Measurements from ENCODE around the gene PRSS53. TPM values are rescaled to one million over a fixed set of nuclear protein-coding genes. Genes with fewer than 3 reads are reported as not detected.

Gene PRSS53
- total RNA-seq, 4 donors from 2014 or later: 0.93 to 1.9 (median 1.6) TPM

- no peak for TF ChIP-seq POLR2A (IDR thresholded peaks at IDR 0.05)
- TF ChIP-seq, protein P1, sequence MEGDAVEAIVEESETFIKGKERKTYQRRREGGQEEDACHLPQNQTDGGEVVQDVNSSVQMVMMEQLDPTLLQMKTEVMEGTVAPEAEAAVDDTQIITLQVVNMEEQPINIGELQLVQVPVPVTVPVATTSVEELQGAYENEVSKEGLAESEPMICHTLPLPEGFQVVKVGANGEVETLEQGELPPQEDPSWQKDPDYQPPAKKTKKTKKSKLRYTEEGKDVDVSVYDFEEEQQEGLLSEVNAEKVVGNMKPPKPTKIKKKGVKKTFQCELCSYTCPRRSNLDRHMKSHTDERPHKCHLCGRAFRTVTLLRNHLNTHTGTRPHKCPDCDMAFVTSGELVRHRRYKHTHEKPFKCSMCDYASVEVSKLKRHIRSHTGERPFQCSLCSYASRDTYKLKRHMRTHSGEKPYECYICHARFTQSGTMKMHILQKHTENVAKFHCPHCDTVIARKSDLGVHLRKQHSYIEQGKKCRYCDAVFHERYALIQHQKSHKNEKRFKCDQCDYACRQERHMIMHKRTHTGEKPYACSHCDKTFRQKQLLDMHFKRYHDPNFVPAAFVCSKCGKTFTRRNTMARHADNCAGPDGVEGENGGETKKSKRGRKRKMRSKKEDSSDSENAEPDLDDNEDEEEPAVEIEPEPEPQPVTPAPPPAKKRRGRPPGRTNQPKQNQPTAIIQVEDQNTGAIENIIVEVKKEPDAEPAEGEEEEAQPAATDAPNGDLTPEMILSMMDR (IDR thresholded peaks at IDR 0.05): no peak
- Histone ChIP-seq H3K9me3 (no peaks in the 10 kb centered on the region), H3K4me1 (no peaks in the 10 kb centered on the region), H3K36me3 (peaks cover 23 to 34% of the 10 kb centered on the region in 2 donors), H3K27me3 (no peaks in the 10 kb centered on the region), H3K4me3 (replicated peaks in 1 of 3) (no peak overlapping the region), H3K27ac (no peak overlapping the region)
- 92 to 100% methylated on average over 1 of the region's 1 CpG for WGBS, 2 donors
- intact Hi-C loops (cut with DNase I): no loop called here
- DNase-seq: no peak
Measured at GRCh38 chr16:31043352-31043751, 45.4 kb downstream of the PRSS53 start.

- WGBS, 2 donors: 91 to 97% methylated on average over 8 to 9 of the region's 10 CpGs
- Histone ChIP-seq H3K4me3 (replicated peaks in 1 of 3) (no peak overlapping the region), H3K27ac (no peak overlapping the region), H3K4me1 (no peaks in the 10 kb centered on the region), H3K27me3 (no peaks in the 10 kb centered on the region), H3K9me3 (no peaks in the 10 kb centered on the region), H3K36me3 (peaks cover 28 to 39% of the 10 kb centered on the region in 2 donors)
- no peak for DNase-seq
- intact Hi-C loops (cut with DNase I): no loop called here
- TF ChIP-seq, protein P1 (IDR thresholded peaks at IDR 0.05): no peak
- no peak for TF ChIP-seq POLR2A (IDR thresholded peaks at IDR 0.05)
Measured at GRCh38 chr16:31042866-31043265, 45.9 kb downstream of the PRSS53 start.

- H3K27me3 ChIP-seq: no peaks in the 10 kb centered on the region
- H3K4me3 ChIP-seq (replicated peaks in 1 of 3): no peak overlapping the region
- DNase-seq: no peak
- intact Hi-C loops (cut with DNase I): no loop called here
- 100% methylated on average over 2 of the region's 2 CpGs for WGBS, 2 donors
- peaks cover 31 to 41% of the 10 kb centered on the region in 2 donors for H3K36me3 ChIP-seq
- H3K4me1 ChIP-seq: peaks cover 4 to 6% of the 10 kb centered on the region in 2 donors
- TF ChIP-seq, protein P1 (IDR thresholded peaks at IDR 0.05): no peak
- no peak for TF ChIP-seq POLR2A (IDR thresholded peaks at IDR 0.05)
- H3K27ac ChIP-seq: no peak overlapping the region
- H3K9me3 ChIP-seq: no peaks in the 10 kb centered on the region
Measured at GRCh38 chr16:31038993-31039392, 49.8 kb downstream of the PRSS53 start.

GRCh38 chr16:31036691-31037090, 52.1 kb downstream of the PRSS53 start:
- no peak for TF ChIP-seq POLR2A (IDR thresholded peaks at IDR 0.05)
- TF ChIP-seq, protein P1 (IDR thresholded peaks at IDR 0.05): no peak
- intact Hi-C loops (cut with DNase I): no loop called here
- Histone ChIP-seq H3K4me1 (peaks cover 11 to 12% of the 10 kb centered on the region in 2 donors), H3K27me3 (no peaks in the 10 kb centered on the region), H3K9me3 (no peaks in the 10 kb centered on the region), H3K36me3 (peaks cover 28 to 31% of the 10 kb centered on the region in 2 donors), H3K27ac (no peak overlapping the region), H3K4me3 (replicated peaks in 1 of 3) (no peak overlapping the region)
- WGBS, 2 donors: 64 to 82% methylated on average over 2 of the region's 2 CpGs
- DNase-seq: no peak

- intact Hi-C loops (cut with DNase I): no loop called here
- H3K27ac ChIP-seq: peak overlapping the region; percentile 20 to 95 (median 91)
- H3K4me3 ChIP-seq (replicated peaks in 1 of 3): peak overlapping the region; percentile 50 to 100 (median 64)
- H3K27me3 ChIP-seq: no peaks in the 10 kb centered on the region
- WGBS, 2 donors: 1% methylated on average over 19 to 47 of the region's 47 CpGs
- peaks cover 12 to 13% of the 10 kb centered on the region in 2 donors for H3K36me3 ChIP-seq
- H3K9me3 ChIP-seq: no peaks in the 10 kb centered on the region
- TF ChIP-seq, protein P1 (IDR thresholded peaks at IDR 0.05): peak in 1 of 6 experiments; percentile 10
- peak; percentile 35 to 60 for TF ChIP-seq POLR2A (IDR thresholded peaks at IDR 0.05)
- DNase-seq: peak; percentile 92 to 93
- peaks cover 11 to 12% of the 10 kb centered on the region in 2 donors for H3K4me1 ChIP-seq
Measured at GRCh38 chr16:31033709-31034492, 54.8 kb downstream of the PRSS53 start.
